K562 (cell line): ENCODE measurements around the gene ZCWPW1. TPM values are rescaled to one million over a fixed set of nuclear protein-coding genes. Genes with fewer than 3 reads are reported as not detected.

Experiments used
- ATF7 ChIP-seq: fragments of 450-650 bp; IDR thresholded peaks from 2 replicates; pipeline ENCODE4 v1.7.1; 2014; ENCODE audit warnings: mild to moderate bottlenecking, moderate library complexity
- BHLHE40 ChIP-seq: IDR thresholded peaks from 2 replicates; pipeline ENCODE4 v1.6.1; 2011; ENCODE audit warnings: low read length, improper control_type of control experiment
- CXXC5 ChIP-seq: fragments of 250-450 bp; sonication (Bioruptor Pico); IDR thresholded peaks from 2 replicates; pipeline ENCODE4 v1.8.0; 2022; ENCODE audit warnings: inconsistent platforms, mild to moderate bottlenecking, moderate library complexity
- DEAF1 ChIP-seq: fragments of 450-650 bp; formaldehyde crosslinking; IDR thresholded peaks from 2 replicates; pipeline ENCODE4 v1.4.0; 2020; ENCODE audit warnings: mild to moderate bottlenecking, moderate library complexity
- HCFC1 ChIP-seq: IDR thresholded peaks from 2 replicates; pipeline ENCODE4 v1.6.1; 2012; ENCODE audit warnings: low read depth, low read length, improper control_type of control experiment
- HMG20A ChIP-seq: fragments of 450-650 bp; formaldehyde crosslinking; conservative IDR thresholded peaks from 2 replicates; pipeline ENCODE4 v1.4.0; 2020; ENCODE audit warnings: mild to moderate bottlenecking, mixed read lengths
- MAFG ChIP-seq: fragments of 450-650 bp; conservative IDR thresholded peaks from 2 replicates; pipeline ENCODE4 v1.6.1; 2016; ENCODE audit warnings: missing genetic modification characterization, missing compliant biosample characterization
- MAFK ChIP-seq: IDR thresholded peaks from 2 replicates; pipeline ENCODE4 v1.6.1; 2011; ENCODE audit warnings: low read length, improper control_type of control experiment
- MTA1 ChIP-seq: fragments of 450-650 bp; IDR thresholded peaks from 2 replicates; pipeline ENCODE4 v1.6.1; 2017; ENCODE audit warnings: borderline replicate concordance
- NEUROD1 ChIP-seq: fragments of 150-350 bp; IDR thresholded peaks from 2 replicates; pipeline ENCODE4 v1.6.1; 2014; ENCODE audit warnings: borderline replicate concordance, low read length, low read depth; ENCODE audit not compliant: partially characterized antibody
- NFIX ChIP-seq: fragments of 250-450 bp; sonication (Bioruptor Pico); IDR thresholded peaks from 2 replicates; pipeline ENCODE4 v1.4.0; 2020; ENCODE audit warnings: low read depth, mild to moderate bottlenecking, moderate library complexity
- PBX2 ChIP-seq, 2 experiments: IDR thresholded peaks in 1 of 2; conservative IDR thresholded peaks in 1 of 2; 2 replicates each; pipeline ENCODE4 v1.6.1; 2016; ENCODE audit warnings: low read depth in 2 of 2, mild to moderate bottlenecking in 1 of 2, missing compliant biosample characterization in 1 of 2, missing genetic modification characterization in 1 of 2, moderate library complexity in 1 of 2
- PKNOX1 ChIP-seq: fragments of 450-650 bp; IDR thresholded peaks from 2 replicates; pipeline ENCODE4 v1.6.1; 2016
- RBFOX2 ChIP-seq: fragments of 200-400 bp; formaldehyde crosslinking; IDR thresholded peaks from 2 replicates; pipeline ENCODE4 v1.6.1; 2017; ENCODE audit warnings: low read depth, mild to moderate bottlenecking, low read length, moderate library complexity
- RNF219 ChIP-seq: fragments of 250-450 bp; sonication (Bioruptor Pico); IDR thresholded peaks from 2 replicates; pipeline ENCODE4 v1.5.0; 2022; ENCODE audit warnings: mild to moderate bottlenecking
- SIX5 ChIP-seq, 2 experiments: IDR thresholded peaks; 2 replicates each; pipeline ENCODE4 v1.6.1; 2011; ENCODE audit warnings: low read length in 2 of 2, borderline replicate concordance in 1 of 2, low read depth in 1 of 2, mild to moderate bottlenecking in 1 of 2, moderate library complexity in 1 of 2; ENCODE audit not compliant: insufficient read depth in 1 of 2
- SMARCA4 ChIP-seq: fragments of 450-650 bp; IDR thresholded peaks from 2 replicates; pipeline ENCODE4 v1.6.1; 2016
- SUPT5H ChIP-seq: fragments of 450-650 bp; IDR thresholded peaks from 2 replicates; pipeline ENCODE4 v1.6.1; 2016
- ZNF511 ChIP-seq: sonication (generic); formaldehyde crosslinking; IDR thresholded peaks from 2 replicates; pipeline ENCODE4 v1.8.0; 2022; ENCODE audit warnings: mild to moderate bottlenecking, missing genetic modification reagents
- polyA plus RNA-seq, 8 experiments: library from polyadenylated mRNA; depleted of rRNA in 4 of 8; stranded (reverse) in 5 of 8; unstranded in 3 of 8; fragments of >200 nt; fragmentation: Nextera tagmentation in 2 of 8; fragmentation: Illumina TruSeq in 1 of 8; extraction: Ambion mirVana in 2 of 8; extraction: Trizol in 1 of 8; gene quantifications; 2 replicates each; pipeline versions ENCODE4 v1.2.1 to v1.2.3, GENCODE V29; 2011 to 2014; ENCODE audit warnings: inconsistent platforms in 1 of 8, missing spikeins in 1 of 8
- total RNA-seq, 7 experiments: library from RNA; depleted of rRNA in 6 of 7; stranded (reverse); fragments of >200 nt in 6 of 7; fragmentation: Illumina TruSeq in 2 of 7; extraction: Trizol in 2 of 7; gene quantifications; 2 replicates each; pipeline versions ENCODE4 v1.2.1 to v1.2.3, GENCODE V29; 2011 to 2021; ENCODE audit warnings: low replicate concordance in 1 of 7

The ZCWPW1 gene
- total and polyA plus RNA-seq, 9 of the 15 experiments (the other 6 are each of a cell fraction or from before 2014, with no cell fraction given): 0.18 to 1.7 (median 1.2) TPM

GRCh38 chr7:100407285-100408180, 21.0 kb downstream of the ZCWPW1 start (continued):
- TF ChIP-seq PKNOX1: 0 out of 2 replicates have a peak, but pooled peaks have one; percentile 18
- peak; percentile 47 for TF ChIP-seq MAFG (tag)
- TF ChIP-seq HCFC1: peak; percentile 39; the same call in 1 of the 2 replicates
- TF ChIP-seq HMG20A: no peak
- TF ChIP-seq NFIX: no peak
- TF ChIP-seq RNF219 (CRISPR knock-in tag): no peak
- 0 out of 2 replicates have a peak, but pooled peaks have one; percentile 5 for TF ChIP-seq BHLHE40
- TF ChIP-seq SMARCA4: peak; percentile 33; the same call in 1 of the 2 replicates
- 0 out of 2 replicates have a peak, but pooled peaks have one; percentile 29 for TF ChIP-seq DEAF1 (CRISPR knock-in tag)
- TF ChIP-seq NEUROD1: no peak
- no peak for TF ChIP-seq PBX2 (CRISPR knock-in tag; IDR thresholded peaks at IDR 0.05; ENCODE audit: low read depth)
- no peak for TF ChIP-seq PBX2 (tag; conservative IDR thresholded peaks at IDR 0.05; ENCODE audit: low read depth)
- no peak for TF ChIP-seq RBFOX2
- TF ChIP-seq MAFK: peak; percentile 38; the same call in 1 of the 2 replicates
- no peak for TF ChIP-seq ZNF511 (CRISPR knock-in tag)
- TF ChIP-seq SIX5 (IDR thresholded peaks at IDR 0.05; ENCODE audit: borderline replicate concordance in 1 of 2, insufficient read depth in 1 of 2, low read depth in 1 of 2, low read length in 2 of 2): no peak
- no peak for TF ChIP-seq SUPT5H
- TF ChIP-seq CXXC5 (CRISPR knock-in tag): 0 out of 2 replicates have a peak, but pooled peaks have one; percentile 10
- TF ChIP-seq MTA1: no peak
- 0 out of 2 replicates have a peak, but pooled peaks have one; percentile 15 for TF ChIP-seq ATF7
